Prostate gland (tissue), 2 donors: Measurements from ENCODE around the gene ZMYM4. TPM values are rescaled to one million over a fixed set of nuclear protein-coding genes. Genes with fewer than 3 reads are reported as not detected.
"Not testable (repeated sequence)": the region's sequence is repeated elsewhere in the genome, so short reads cannot be mapped to it uniquely, and the experiment has no call there.

Experiments used
- DNase-seq: peaks from one replicate; pipeline ENCODE4 v3.0.0-alpha.2; 2019; ENCODE audit warnings: low spot score
- H3K27ac ChIP-seq, 2 donors: fragments of 200-600 bp; sonication (generic); 2 replicates each; pipeline ENCODE4 v1.5.1; 2017 to 2019
- H3K27me3 ChIP-seq: fragments of 200-600 bp; sonication (generic); replicated peaks from 2 replicates; pipeline ENCODE4 v1.5.1; 2019; ENCODE audit not compliant: insufficient read depth
- H3K36me3 ChIP-seq, 2 donors: fragments of 200-600 bp; sonication (generic); 1 replicate in 1 of 2; 2 replicates in 1 of 2; pipeline versions ENCODE4 v1.5.1 to v1.8.1; 2017 to 2019
- H3K4me1 ChIP-seq: fragments of 200-600 bp; sonication (generic); replicated peaks from 2 replicates; pipeline ENCODE4 v1.5.1; 2019
- H3K4me3 ChIP-seq, 2 donors: fragments of 200-600 bp; sonication (generic); 2 replicates each; pipeline ENCODE4 v1.5.1; 2017 to 2019
- H3K9me3 ChIP-seq: fragments of 200-600 bp; sonication (generic); 2 replicates; pipeline ENCODE4 v1.5.1; 2017
- CTCF ChIP-seq, 4 experiments: fragments of 200-600 bp in 2 of 4; fragments of 450-650 bp in 2 of 4; sonication (generic) in 2 of 4; IDR thresholded peaks; 1 replicate in 3 of 4; 2 replicates in 1 of 4; pipeline ENCODE4 v1.5.1; 2016 to 2019; ENCODE audit warnings: antibody characterized with exemption in 4 of 4, mild to moderate bottlenecking in 2 of 4, moderate library complexity in 2 of 4
- POLR2A ChIP-seq: fragments of 450-650 bp; IDR thresholded peaks from one replicate; pipeline ENCODE4 v1.6.1; 2016; ENCODE audit warnings: antibody characterized with exemption, mild to moderate bottlenecking
- POLR2AphosphoS5 ChIP-seq: sonication (generic); formaldehyde crosslinking; IDR thresholded peaks from one replicate; pipeline ENCODE4 v1.6.1; 2017; ENCODE audit warnings: antibody characterized with exemption
- WGBS: methylation state at CpG from one replicate; pipeline ENCODE4 v1.1.5; 2018; 5-methylcytosine and 5-hydroxymethylcytosine counted together
- intact Hi-C: fragments of 100-400 bp; cut with DNase I; formaldehyde crosslinking; loops from one replicate; pipeline ENCODE4 v1.14.2; 2022
- total RNA-seq, 2 donors: library from RNA; depleted of rRNA; stranded (reverse); fragments of >200 nt; gene quantifications; one replicate each; pipeline ENCODE4 v1.1.0, GENCODE V29; 2016

Gene ZMYM4
- total RNA-seq, 2 donors from 2014 or later = 34.9 to 42.1 TPM

GRCh38 chr1:35316264-35316663 is 47.8 kb downstream of the ZMYM4 start:
- 94% methylated on average over 1 of the region's 1 CpG for WGBS
- TF ChIP-seq CTCF (IDR thresholded peaks at IDR 0.05) (no peak), POLR2AphosphoS5 (no peak), POLR2A (no peak)
- no peaks in the 10 kb centered on the region for H3K36me3 ChIP-seq
- H3K27me3 ChIP-seq = no peaks in the 10 kb centered on the region
- H3K9me3 ChIP-seq = no peaks in the 10 kb centered on the region
- DNase-seq = no peak
- intact Hi-C loops = no loop called here
- H3K27ac ChIP-seq = no peak overlapping the region
- no peak overlapping the region for H3K4me3 ChIP-seq
- no peaks in the 10 kb centered on the region for H3K4me1 ChIP-seq

GRCh38 chr1:35319988-35320713 is 51.6 kb downstream of the ZMYM4 start:
- H3K36me3 ChIP-seq = no peaks in the 10 kb centered on the region
- WGBS = 72% methylated on average over 4 of the region's 4 CpGs
- no peaks in the 10 kb centered on the region for H3K27me3 ChIP-seq
- TF ChIP-seq POLR2AphosphoS5 = no peak
- no peak for TF ChIP-seq CTCF (IDR thresholded peaks at IDR 0.05)
- TF ChIP-seq POLR2A = no peak
- H3K9me3 ChIP-seq = no peaks in the 10 kb centered on the region
- intact Hi-C loops = no loop called here
- DNase-seq = no peak
- no peak overlapping the region for H3K27ac ChIP-seq
- H3K4me1 ChIP-seq = no peaks in the 10 kb centered on the region
- H3K4me3 ChIP-seq = no peak overlapping the region

GRCh38 chr1:35320937-35321336 is 52.4 kb downstream of the ZMYM4 start:
- WGBS = 76% methylated on average over 3 of the region's 3 CpGs
- TF ChIP-seq POLR2AphosphoS5 = no peak
- TF ChIP-seq CTCF (IDR thresholded peaks at IDR 0.05) = no peak
- TF ChIP-seq POLR2A = no peak
- DNase-seq = no peak
- H3K27ac ChIP-seq = no peak overlapping the region
- no peak overlapping the region for H3K4me3 ChIP-seq
- H3K27me3 ChIP-seq = no peaks in the 10 kb centered on the region
- intact Hi-C loops = no loop called here
- no peaks in the 10 kb centered on the region for H3K36me3 ChIP-seq
- H3K9me3 ChIP-seq = no peaks in the 10 kb centered on the region
- no peaks in the 10 kb centered on the region for H3K4me1 ChIP-seq

- Histone ChIP-seq H3K9me3 (no peaks in the 10 kb centered on the region), H3K36me3 (no peaks in the 10 kb centered on the region), H3K27me3 (no peaks in the 10 kb centered on the region), H3K4me3 (no peak overlapping the region), H3K4me1 (no peaks in the 10 kb centered on the region), H3K27ac (peak overlapping the region; percentile 10 to 41)
- intact Hi-C loops = no loop called here
- DNase-seq = no peak
- no peak for TF ChIP-seq POLR2A
- TF ChIP-seq CTCF (IDR thresholded peaks at IDR 0.05) = no peak
- TF ChIP-seq POLR2AphosphoS5 = no peak
- WGBS = 62% methylated on average over 1 of the region's 1 CpG
Measured at GRCh38 chr1:35324486-35324885, 56.0 kb downstream of the ZMYM4 start.

- TF ChIP-seq POLR2A = no peak
- TF ChIP-seq CTCF (IDR thresholded peaks at IDR 0.05) = no peak
- peak; percentile 27 for TF ChIP-seq POLR2AphosphoS5
- 67% methylated on average over 3 of the region's 3 CpGs for WGBS
Measured at GRCh38 chr1:35326246-35326866, 57.8 kb downstream of the ZMYM4 start.

GRCh38 chr1:35331618-35332017 is 63.1 kb downstream of the ZMYM4 start:
- H3K4me3 ChIP-seq, H3K27ac ChIP-seq, H3K36me3 ChIP-seq, intact Hi-C loops, H3K4me1 ChIP-seq, DNase-seq, H3K9me3 ChIP-seq, H3K27me3 ChIP-seq: not testable (repeated sequence)
- WGBS = 95% methylated on average over 2 of the region's 2 CpGs

More at GRCh38 chr1:35326246-35326866, 57.8 kb downstream of the ZMYM4 start:
- DNase-seq = no peak
- Histone ChIP-seq H3K4me1 (no peaks in the 10 kb centered on the region), H3K9me3 (no peaks in the 10 kb centered on the region), H3K27me3 (no peaks in the 10 kb centered on the region), H3K36me3 (no peaks in the 10 kb centered on the region), H3K27ac (peak overlapping the region in 1 of 2 donors; percentile 10), H3K4me3 (no peak overlapping the region)
- intact Hi-C loops = no loop called here
